ENCODE measurements around the gene PIGO. TPM values are rescaled to one million over a fixed set of nuclear protein-coding genes. Genes with fewer than 3 reads are reported as not detected.

PIGO gene
- total and polyA plus RNA-seq, 2 of the 8 experiments (the other 6 are each of a cell fraction or from before 2014, with no cell fraction given) = 20.5 to 31.3 TPM

DNA sequence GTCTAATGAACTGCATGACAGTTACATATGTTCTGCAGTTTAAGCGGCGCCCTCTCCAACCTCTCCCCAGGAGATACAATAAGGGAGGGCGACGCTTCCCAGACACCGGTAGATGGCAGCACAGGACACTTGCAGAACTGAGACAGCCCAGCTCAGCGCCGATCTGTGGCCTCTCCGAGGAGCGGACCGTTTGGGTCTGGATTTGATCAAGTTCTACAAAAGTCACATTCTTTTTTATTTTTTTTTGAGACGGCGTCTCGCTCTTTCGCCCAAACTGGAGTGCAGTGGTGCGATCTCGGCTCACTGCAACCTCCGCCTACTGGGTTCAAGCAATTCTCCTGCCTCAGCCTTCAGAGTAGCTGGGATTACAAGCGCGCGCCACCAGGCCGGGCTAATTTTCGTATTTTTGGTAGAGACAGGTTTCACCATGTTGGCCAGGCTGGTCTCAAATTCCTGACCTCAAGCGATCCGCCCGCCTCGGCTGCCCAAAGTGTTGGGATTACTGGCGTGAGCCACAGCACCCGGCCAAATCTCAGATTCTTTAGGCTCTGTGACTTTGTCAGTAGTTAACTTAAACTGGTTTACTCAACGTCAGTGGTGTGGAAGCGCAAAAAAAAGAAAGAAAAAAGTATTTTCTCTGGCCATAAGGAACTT lies 20.6 kb upstream of the PIGO start (continued):
- TF ChIP-seq CHD7 (IDR thresholded peaks at IDR 0.05; ENCODE audit: insufficient replicate concordance, low read length) (no peak), NRF1 (IDR thresholded peaks at IDR 0.05; ENCODE audit: low read depth, low read length) (no peak), MAFK (IDR thresholded peaks at IDR 0.05; ENCODE audit: low read depth, low read length) (no peak), ZNF274 (IDR thresholded peaks at IDR 0.05; ENCODE audit: borderline replicate concordance, extremely low read depth, low read length) (no peak), SP1 (IDR thresholded peaks at IDR 0.05; ENCODE audit: low read depth, low read length) (no peak), HDAC6 (IDR thresholded peaks at IDR 0.05; ENCODE audit: low read depth, low read length) (no peak), CHD2 (IDR thresholded peaks at IDR 0.05; ENCODE audit: low read length) (no peak)
